ENCODE measurements around the gene UBE2E3.

Gene UBE2E3

GRCh38 chr2:180978903-180979748 is 1.3 kb upstream of the UBE2E3 start:
- DNase-seq (ENCODE audit: extremely low read depth in 1 of 2, low read depth in 1 of 2): no peak

- no peak for DNase-seq (ENCODE audit: extremely low read depth in 1 of 2, low read depth in 1 of 2)
These were observed 678 bp upstream of the UBE2E3 start for GRCh38 chr2:180979749-180980105.

DNA sequence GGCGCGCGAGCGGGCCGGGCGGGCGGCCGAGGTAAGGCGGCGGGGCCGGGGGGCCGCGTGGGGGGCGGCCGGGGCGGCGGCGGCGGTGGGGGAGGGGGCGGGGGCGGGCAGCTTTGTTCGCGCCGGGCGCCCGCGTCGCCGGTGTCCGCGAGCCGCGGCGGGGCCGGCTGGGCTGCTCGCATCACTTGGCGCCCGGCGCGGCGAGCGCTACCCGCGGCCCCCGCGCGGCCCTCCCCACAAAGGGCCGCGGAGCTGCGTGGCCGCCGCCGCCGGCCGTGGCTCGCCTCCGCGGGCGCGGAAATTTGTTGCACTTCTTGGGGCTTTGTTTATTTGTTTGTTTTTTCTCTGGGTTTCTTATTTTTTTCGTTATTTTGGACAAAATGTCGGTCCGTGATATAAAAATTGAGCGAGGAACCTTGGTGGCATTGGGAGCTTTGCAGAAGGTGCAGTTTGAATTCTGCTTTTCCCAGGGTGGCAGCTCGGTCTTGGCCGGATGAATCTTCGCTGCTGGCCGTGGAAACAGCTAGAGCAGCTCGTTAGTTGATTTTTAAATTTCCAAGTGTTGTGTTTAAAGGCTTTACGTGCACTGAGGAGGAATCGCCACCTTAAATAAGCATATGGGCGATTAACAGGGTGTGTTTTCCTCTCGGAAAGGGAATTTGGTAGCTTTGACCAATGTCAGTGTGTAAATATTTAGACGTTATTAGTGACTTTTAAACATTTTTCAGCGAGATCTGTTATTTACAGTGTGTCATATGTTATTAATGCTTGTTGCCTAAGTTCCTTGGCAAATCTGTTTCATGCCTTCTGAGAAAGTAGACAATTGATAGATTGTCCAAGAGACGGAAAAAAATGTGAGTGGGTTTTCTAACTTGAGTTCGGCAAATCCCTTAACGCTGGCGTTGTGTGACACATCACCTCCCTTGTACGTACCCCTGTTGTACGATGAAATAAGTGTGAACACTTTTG is 822 bp downstream of the UBE2E3 start:
- DNase-seq (ENCODE audit: extremely low read depth in 1 of 2, low read depth in 1 of 2): no peak

GRCh38 chr2:180983468-180984242 is 3.2 kb downstream of the UBE2E3 start:
- no peak for DNase-seq (ENCODE audit: extremely low read depth in 1 of 2, low read depth in 1 of 2)

DNA sequence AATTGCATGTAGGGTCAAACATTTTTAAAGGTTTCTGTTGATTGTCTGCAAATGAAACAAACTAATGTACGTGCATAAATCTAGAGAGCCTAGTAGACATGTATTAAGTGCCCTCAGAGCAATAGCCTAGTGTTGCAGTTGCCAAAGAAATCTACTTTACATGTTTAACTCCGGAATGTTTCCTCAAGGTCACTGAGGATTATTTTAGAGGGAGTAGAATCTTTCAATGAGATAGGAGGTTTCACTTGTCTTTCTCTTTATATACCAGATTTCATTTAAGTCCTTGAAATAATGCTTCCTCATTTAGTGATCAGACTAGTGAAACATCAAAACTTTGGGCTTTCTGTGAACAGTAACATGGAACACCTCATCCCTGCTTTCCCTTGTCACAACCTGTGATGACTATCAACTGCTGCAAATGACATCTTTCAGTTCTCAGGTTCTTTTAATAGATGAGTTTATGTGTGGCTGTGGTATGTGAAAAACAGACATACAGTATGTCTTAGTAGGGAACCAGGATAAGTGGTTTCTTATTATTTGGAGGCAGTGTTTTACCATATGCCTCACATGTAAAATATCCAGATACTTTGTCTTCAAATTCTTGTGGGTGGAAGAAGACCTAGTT is 5.5 kb downstream of the UBE2E3 start:
- no peak for DNase-seq (ENCODE audit: extremely low read depth in 1 of 2, low read depth in 1 of 2)

- DNase-seq (ENCODE audit: extremely low read depth in 1 of 2, low read depth in 1 of 2): no peak
These were observed 6.7 kb downstream of the UBE2E3 start for GRCh38 chr2:180987146-180987545.

GRCh38 chr2:180990337-180990736 is 9.9 kb downstream of the UBE2E3 start:
- DNase-seq (ENCODE audit: extremely low read depth in 1 of 2, low read depth in 1 of 2): no peak

GRCh38 chr2:180990794-180991193 is 10.4 kb downstream of the UBE2E3 start:
- no peak for DNase-seq (ENCODE audit: extremely low read depth in 1 of 2, low read depth in 1 of 2)

GRCh38 chr2:180991361-180991760 is 11.0 kb downstream of the UBE2E3 start:
- DNase-seq (ENCODE audit: extremely low read depth in 1 of 2, low read depth in 1 of 2): no peak

- no peak for DNase-seq (ENCODE audit: extremely low read depth in 1 of 2, low read depth in 1 of 2)
These were observed 11.4 kb downstream of the UBE2E3 start for GRCh38 chr2:180991820-180992219.

DNA sequence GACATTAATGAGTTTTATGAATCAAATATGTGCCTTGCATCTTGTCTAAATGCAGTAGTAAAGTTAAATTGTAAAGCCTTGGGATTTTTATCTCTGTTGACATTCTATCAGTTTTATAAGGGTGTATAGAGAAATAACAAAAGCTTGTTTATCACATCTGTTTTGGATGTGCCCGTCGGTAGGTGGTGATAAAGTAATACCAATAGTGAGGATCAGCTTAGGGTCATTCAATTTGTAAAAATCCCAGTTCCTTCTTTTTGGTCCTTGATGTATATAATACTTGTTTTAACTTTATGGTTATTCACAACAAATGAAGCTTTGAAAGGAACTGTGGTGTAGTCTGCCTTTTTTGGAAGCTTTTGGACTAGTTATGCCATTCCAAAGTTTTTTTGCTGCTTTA is 12.6 kb downstream of the UBE2E3 start:
- DNase-seq (ENCODE audit: extremely low read depth in 1 of 2, low read depth in 1 of 2): no peak

- no peak for DNase-seq (ENCODE audit: extremely low read depth in 1 of 2, low read depth in 1 of 2)
These were observed 19.0 kb downstream of the UBE2E3 start for GRCh38 chr2:180999274-180999964.

- no peak for DNase-seq (ENCODE audit: extremely low read depth in 1 of 2, low read depth in 1 of 2)
These were observed 24.4 kb downstream of the UBE2E3 start for GRCh38 chr2:181004647-181005325.

DNA sequence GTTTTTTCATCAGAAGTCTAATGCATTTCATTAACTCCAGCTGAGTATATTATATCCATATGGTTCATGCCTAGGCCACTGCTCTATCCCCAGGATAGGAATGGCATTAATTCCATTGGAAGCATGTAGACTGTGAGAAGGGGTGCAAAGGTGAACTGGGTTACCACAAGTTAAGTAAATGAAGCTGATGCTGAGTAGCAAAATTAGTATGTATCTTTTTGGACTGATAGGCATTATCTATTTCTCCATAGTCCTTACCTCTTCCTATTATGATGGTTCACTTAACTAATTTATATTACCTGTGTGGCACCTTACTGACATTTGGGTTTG is 24.9 kb downstream of the UBE2E3 start:
- no peak for DNase-seq (ENCODE audit: extremely low read depth in 1 of 2, low read depth in 1 of 2)

DNA sequence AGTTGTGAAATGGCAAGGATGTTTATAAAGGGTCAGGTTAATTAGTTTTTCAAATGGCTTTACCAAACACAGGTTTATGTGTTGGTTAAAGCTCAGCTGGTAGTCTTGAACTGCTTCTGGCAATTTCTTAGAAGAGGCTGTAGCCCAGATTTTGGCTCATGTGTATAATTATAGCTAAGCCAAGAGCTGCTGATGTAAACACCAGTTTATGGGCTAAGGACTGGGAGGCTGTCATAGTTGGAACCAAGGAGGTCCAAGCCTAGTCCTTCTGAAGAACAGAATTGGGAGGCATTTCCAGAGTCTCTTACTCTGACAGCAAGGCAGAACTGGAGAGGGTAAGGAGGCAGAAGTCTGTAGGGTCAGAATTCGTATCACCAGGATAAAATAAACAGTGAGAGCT is 25.4 kb downstream of the UBE2E3 start:
- DNase-seq (ENCODE audit: extremely low read depth in 1 of 2, low read depth in 1 of 2): no peak

DNA sequence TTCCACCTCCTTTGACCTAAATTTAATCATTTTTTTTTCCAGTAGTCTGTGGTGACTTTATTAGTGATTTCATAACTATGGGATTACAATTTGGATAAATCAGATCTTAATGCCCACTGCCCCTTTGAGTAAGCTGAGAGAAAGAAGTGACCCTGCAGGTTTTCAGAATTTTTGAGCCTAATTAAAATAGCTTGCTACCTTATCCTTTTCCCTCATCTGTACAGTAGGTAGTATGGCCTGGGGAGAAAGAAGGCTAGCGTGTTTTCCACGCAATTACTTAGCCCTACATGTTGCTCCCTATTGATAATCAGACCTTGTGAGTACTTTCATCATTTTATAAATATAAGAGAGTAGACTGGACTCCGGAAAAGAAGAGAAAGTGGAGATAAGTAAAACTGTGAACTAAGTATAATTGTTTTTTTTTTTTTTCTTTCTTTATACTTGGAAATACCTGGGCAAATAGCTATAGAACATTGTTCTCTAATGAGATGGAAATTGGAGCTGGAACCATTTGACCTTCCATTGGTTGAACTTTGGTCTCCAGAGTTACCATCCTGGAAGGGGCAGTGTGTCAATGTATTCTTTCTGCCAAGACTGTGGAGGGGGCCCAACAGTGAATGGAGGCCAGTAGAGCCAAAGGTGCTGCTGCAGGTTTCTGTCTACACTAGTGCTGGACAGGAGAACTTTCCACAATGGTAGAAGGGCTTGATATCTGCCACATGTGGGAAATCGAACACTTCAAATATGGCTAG is 26.9 kb downstream of the UBE2E3 start:
- DNase-seq (ENCODE audit: extremely low read depth in 1 of 2, low read depth in 1 of 2): no peak

DNA sequence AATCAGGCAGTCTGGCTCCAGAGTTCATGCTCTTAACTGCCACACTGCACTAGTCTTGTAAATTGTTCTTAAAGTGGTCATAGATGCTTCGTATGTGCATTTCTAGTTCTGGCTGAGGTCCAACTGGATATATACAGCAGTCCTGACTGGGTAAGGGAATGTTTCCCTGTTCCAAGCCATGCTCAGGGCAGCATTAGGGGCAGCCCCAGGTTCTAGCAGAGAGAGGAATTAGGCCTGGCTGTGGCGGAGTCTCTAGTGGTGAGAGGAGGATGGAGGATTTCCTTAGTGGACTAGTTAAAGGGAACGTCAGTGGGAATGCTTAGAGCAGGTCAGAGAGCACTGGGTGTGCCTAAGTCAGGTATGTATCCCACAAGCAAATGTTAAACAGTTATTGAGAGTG is 28.0 kb downstream of the UBE2E3 start:
- DNase-seq (ENCODE audit: extremely low read depth in 1 of 2, low read depth in 1 of 2): no peak

DNA sequence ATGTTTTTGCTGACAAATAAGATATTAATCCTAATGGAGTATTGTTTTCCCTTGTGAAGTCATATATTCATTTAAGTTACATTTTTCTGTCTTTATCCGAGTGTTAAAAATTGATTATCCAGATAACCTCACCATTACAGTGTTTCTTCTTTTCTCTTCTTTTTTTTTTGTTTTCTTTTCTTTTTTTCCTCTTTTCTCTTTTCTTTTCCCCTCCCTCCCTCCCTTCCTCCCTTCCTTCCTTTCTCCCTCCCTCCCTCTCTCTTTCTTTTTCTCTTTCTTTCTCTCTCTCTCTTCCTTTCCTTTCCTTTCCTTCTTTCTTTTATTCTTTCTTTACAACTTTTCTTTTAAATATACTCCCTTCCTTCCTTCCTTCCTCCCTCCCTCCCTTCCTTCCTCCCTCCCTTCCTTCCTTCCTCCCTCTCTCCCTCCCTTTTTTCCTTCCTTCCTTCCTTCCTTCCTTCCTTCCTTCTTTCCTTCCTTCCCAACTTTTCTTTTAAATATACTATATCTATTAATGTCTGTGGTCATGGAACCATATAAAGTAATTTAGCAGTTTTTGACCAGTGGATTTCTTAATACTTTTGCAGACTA is 40.9 kb downstream of the UBE2E3 start:
- DNase-seq (ENCODE audit: extremely low read depth in 1 of 2, low read depth in 1 of 2): no peak

DNA sequence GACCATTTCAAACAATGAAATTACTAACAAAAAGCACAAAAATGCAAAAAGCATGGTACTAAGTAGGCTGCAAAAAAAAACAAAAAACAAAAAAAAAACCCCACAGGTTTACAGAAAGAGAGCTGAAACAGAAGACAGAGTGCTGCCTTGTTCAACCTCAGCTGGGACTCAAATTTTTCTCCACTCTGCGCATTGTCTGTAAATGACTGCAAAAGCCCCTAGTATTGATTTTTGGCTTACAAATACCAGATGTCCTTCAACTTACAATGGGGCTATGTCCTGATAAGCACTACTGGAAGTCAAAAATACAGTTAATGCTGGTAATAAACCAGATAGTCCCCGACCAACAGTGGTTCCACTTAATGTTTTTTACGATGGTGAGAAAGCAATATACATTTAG is 42.2 kb downstream of the UBE2E3 start:
- DNase-seq (ENCODE audit: extremely low read depth in 1 of 2, low read depth in 1 of 2): no peak
